Activated gamma-delta T cell treated with anti-CD3 and anti-CD28 coated beads, Interleukin-2, amount 50 U/mL, for 16 hours (primary cell): Measurements from ENCODE around the gene PDCD2L.
"Not testable (repeated sequence)": the region's sequence is repeated elsewhere in the genome, so short reads cannot be mapped to it uniquely, and the experiment has no call there.

Experiments
- DNase-seq: peaks from one replicate; pipeline ENCODE4 v3.0.0-alpha.2; 2020; ENCODE audit warnings: low read depth

The PDCD2L gene

DNA sequence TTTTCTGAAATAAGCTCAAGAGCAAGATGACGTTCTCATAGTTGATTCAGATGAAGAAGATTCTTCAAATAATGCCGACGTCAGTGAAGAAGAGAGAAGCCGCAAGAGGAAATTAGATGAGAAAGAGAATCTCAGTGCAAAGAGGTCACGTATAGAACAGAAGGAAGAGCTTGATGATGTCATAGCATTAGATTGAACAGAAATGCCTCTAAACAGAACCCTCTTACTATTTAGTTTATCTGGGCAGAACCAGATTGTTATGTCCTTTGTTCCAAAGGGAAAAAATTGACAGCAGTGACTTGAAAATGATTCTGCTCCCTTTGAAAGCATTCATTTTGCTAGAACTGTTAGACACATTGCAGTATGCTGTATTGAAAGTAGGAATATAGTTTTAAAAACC lies 64.8 kb downstream of the PDCD2L start:
- not testable (repeated sequence) for DNase-seq

DNA sequence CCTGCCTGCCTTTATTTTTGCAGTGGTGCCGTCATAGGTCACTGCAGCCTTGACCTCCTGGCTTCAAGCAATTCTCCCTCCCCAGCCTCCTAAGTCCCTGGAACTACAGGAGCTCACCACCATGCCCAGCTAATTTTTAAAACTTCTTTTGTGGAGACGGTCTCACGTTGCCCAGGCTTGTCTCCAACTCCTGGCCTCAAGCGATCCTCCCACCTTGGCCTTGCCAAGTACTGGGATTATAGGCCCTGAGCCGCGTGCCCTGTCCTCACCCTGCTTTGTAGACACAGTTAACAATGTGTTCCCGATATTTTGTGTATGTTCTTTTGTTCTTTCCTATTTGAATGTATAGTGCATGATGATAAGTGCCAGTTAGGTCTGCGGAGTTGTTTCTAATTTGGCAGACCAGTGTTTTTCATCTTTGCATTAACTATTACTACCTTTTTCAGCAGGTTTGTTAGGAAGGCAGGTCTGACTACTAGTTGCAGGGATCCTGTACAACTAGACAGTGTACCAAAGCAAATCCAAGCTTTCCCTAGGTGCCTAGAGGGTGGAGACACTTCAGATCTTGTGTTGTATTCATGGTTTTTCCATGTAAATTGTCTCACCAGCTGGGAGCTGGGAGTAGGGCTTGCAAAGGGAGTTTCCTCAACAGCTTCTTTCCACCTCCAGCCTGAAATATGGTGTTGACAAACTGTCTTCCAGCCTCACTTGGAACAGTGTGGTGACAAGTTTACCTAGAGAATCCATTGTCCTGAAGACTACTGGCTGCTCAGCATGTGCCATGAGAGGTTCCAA lies 67.9 kb downstream of the PDCD2L start:
- DNase-seq = no peak

DNA sequence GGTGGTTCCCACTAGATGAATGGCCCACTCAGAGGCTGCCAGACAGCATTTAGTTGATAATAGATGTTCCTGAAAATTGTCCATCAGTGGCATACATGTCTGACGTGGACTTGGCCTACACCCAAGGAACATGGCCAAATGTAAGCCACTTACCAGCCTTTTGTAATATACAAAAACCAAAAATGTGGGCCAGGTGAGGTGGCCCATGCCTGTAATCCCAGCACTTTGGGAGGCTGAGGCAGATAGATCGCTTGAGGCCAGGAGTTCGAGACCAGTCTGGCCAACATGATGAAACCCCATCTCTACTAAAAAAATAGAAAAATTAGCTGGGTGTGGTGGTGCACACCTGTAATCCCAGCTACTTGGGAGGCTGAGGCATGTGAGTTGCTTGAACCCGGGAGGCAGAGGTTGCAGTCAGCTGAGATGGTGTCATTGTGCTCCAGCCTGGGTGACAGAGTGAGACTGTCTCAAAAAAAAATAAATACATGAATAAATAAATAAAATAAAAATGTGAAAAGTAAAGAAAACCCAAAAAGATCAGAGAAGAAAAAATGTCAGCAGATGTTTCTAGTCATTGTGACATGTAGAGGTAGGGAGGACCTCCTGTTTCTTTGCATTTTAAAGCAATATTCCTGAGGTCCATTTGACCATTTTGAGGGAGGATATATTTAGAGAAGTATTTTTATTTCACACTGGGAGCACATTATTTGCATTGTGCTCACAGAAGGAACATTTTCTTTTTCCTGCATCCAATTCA lies 70.2 kb downstream of the PDCD2L start:
- DNase-seq = no peak

DNA sequence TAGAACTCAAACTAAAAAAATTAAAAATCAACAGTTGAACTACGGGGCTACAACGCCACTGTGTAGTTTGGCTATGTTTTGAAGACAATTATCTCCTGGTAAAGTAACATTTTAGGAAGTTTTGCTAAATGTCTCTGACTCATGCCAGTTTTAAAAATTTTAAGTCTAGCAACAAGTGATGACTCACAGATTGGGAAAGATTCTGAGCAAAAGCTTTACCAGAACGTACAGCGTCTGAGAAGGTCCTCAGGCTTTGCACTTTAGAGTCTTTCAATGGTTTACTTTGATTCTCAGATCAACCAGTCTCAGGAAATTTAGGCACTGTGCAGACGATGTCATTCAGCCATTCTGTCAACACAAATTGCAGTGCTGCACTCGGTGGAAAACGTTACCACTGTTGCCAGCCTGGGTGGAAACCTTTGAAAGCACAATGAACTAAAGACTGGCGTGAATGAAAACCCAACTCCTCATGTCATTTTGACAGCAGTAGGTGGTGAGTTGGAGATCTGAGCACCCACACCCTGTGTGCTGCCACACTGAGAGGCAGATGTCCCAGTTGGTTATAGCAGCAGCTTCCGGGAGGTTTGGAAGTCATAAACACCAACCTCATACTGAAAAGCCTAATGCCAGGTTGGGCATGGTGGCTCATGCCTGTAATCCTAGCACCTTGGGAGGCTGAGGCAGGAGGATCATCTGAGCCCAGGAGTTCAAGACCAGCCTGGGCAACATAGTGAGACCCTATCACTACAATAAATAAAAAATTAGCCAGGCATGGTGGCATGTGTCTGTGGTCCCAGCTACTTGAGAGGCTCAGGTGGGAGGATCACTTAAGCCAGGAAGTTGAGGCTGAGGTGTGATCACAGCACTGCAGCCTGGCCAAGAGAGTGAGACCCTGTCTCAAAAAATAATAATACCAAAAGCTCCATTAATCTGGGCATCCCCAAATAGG lies 71.1 kb downstream of the PDCD2L start:
- no peak for DNase-seq
